HG02885 (cell line): ENCODE measurements around the gene FOXP3.
"Not testable (repeated sequence)": the region's sequence is repeated elsewhere in the genome, so short reads cannot be mapped to it uniquely, and the experiment has no call there.

Experiments used
- ATAC-seq: cut with Tn5 transposase; IDR thresholded peaks from one replicate; pipeline ENCODE4 v1.9.1; 2021; ENCODE audit warnings: mild to moderate bottlenecking; ENCODE audit not compliant: unreplicated experiment, poor library complexity

The FOXP3 gene, protein sequence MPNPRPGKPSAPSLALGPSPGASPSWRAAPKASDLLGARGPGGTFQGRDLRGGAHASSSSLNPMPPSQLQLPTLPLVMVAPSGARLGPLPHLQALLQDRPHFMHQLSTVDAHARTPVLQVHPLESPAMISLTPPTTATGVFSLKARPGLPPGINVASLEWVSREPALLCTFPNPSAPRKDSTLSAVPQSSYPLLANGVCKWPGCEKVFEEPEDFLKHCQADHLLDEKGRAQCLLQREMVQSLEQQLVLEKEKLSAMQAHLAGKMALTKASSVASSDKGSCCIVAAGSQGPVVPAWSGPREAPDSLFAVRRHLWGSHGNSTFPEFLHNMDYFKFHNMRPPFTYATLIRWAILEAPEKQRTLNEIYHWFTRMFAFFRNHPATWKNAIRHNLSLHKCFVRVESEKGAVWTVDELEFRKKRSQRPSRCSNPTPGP

DNA sequence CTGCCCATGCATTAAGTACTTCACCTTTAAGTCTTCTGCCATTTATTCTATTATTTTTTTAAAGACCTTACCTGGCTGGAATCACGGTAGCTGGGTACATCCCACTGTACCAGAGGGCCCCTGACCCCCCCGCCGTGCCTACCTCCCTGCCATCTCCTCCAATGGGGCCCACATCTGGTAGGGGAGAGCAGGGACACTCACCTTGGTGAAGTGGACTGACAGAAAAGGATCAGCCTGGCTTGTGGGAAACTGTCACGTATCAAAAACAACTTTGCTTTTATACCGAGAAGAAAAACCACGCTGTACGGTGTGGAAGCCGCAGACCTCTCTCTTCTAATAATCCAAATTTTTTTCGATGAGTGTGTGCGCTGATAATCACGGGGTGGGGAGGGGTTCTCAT lies at the start of gene FOXP3:
FOXP3 (minus strand) TSS at position 251 of the 400 bp plus-strand sequence. CDS start 6,205 bp downstream, outside the sequence.
- no peak for ATAC-seq

DNA sequence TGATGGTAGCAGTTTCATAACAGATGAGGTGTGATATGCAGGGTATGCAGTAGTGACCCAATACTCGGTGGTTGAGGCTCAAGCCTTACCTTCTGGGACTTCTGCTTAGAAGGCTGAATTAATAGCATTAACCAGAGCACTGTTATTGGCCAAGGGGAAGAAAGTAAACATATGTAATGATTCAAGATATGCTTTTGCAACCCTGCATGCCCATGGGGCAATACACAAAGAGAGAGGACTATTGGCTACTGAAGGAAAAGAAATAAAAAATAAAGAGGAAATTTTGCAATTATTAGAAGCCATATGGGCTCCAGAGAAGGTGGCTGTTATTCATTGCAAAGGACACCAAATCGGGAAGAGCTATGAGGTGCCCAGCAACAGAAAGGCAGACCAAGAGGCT lies 47.7 kb upstream of the FOXP3 start:
- no peak for ATAC-seq

DNA sequence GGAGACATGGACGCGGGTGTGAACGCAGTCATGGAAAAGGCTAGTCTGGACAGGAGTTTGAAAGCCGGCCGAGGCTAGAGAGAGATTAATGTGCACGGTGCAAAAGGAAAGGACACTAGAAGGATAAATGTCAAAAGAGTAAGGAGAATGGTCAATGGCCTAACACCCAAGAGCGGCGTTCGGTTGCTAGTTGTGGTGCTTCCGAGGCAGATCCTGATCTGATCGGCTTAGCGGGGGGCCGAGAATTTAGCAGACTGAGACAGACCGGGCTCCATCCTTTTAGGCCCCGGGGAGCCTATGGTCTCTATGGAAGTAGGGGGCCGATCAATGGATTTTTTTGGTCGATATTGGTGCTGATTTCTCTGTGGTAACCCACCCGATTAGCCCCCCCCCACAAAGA lies 45.9 kb upstream of the FOXP3 start:
- no peak for ATAC-seq

DNA sequence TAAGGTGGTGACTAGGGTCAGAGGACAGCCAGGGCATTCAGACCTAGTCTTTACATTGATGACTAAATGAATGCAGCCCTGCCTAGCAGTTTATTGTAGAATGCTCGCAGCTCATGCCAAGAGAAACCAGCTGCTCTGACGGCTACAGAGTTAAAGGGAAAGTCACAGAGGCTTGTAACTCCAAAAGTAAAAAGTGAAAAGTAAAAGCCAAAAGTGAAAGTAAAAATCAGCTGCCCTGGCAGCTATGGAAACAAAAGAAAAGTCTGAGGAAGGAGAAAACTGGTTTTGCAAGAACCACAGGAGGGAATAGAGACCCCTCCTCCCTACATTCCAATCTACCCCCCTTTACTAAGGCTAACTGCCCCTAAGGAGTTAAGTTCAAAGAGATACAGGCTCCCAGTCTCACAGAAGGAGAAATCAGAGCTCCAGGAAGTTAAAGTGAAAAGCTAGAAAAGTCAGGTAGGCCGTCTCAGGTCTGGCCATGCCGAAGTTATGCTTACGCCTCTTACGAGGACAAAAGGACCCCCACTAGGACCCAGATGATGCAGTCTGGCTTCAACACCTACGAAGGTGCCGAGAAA lies 45.0 kb upstream of the FOXP3 start:
- ATAC-seq, result no peak

DNA sequence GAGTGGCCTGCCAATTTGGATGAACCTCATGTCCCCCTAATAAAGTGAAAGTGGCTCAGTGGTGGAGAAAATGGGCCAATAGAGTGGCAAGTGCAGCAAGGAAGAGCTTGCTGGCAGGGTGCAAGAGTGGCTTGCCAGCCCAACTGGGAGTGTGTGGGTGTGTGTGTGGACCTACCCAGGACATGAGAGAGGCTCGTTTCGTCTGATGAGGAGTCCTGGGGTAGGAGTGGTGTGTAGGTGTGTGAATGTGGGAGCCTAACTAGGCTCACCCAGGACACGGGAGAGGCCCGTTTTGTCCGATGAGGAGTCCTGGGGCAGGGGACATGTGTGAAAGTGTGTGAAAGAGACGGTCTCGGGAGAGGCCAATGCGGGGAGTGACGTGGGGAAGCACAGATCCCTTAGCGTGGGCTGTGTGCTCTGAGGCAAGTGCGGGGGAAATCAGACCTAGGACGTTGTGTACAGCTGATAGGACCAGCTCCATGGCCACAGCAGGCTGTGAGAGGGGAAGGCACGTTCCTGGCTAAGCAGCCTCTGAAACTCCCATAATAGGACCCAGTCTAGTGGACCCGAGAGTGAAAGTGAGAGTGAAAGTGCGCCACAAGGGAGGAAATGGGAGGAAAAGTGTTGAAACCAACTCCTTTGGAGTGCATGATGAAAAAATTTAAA lies 44.2 kb upstream of the FOXP3 start:
- no peak for ATAC-seq

DNA sequence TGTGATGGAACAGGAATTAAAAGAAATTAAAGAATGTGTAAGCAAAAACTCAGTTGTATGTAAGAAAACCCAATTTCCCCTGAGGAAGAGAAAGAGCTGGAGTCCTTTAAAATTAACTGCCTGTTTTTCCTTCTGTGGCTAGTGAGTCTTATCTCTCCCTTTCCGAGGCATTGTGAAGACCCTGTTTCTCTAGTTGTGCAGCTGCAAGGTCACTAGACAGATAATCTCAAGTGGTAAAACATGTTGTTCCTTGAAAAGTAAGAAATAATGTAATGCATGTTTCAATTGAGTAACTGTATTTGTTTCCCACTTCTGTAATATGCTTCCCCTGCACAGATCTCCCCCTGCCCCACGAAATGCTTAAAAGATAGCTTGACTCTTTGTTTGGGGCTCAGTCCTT lies 43.3 kb upstream of the FOXP3 start:
- not testable (repeated sequence) for ATAC-seq

DNA sequence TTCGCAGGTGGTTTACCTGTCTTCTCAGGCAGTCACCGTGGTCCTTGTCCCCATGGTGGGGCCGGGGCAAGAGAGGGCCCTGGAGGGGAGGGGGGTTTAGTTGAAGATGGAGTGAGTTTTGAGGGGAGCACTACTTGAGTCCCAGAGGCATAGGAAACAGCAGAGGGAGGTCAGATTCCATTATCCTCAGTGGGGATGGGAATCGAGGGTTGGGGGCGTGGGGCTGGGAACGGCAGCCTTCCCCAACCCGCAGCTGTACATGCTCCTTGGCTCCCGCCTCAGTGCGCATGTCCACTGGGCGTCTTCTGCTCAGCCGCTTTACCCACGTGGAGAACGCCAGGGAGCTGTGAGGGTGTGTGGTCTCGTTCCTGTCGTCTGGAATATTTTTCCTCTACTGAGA lies 38.8 kb upstream of the FOXP3 start, which contains the start of gene GAGE10:
GAGE10 (plus strand) TSS at position 301 of the 400 bp plus-strand sequence. CDS start 1,214 bp downstream, outside the sequence.
- ATAC-seq, result no peak

DNA sequence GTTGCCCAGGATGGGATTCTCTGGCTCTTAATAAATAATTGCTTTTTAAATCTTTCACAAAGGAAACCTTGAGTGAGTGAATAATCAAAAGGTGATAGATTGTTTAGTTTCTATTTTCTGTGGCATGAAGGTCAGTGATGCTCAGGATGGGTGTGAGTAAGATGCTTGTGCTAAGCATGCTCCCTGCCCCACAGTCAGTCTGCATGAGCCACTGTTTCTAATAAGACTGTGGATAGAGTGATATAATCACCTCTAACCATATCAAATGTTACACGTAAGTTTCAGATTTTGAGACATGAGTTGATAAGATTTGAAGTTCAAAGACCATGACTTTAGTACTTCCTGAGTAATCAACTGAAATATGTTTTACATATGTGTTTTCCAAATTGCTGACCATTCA lies 36.2 kb upstream of the FOXP3 start:
- ATAC-seq, result no peak

DNA sequence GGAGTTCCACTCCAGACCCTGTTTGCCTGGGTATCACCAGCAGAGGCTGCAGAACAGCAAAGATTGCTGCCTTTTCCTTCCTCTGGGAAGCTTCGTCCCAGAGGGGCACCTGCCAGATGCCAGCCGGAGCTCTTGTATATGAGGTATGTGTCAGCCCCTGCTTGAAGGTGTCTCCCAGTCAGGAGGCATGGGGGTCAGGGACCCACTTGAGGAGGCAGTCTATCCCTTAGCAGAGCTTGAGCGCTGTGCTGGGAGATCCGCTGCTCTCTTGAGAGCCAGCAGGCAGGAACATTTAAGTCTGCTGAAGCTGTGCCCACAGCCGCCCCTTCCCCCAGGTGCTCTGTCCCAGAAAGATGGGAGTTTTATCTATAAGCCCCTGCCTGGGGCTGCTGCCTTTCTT lies 34.8 kb upstream of the FOXP3 start:
- ATAC-seq, result not testable (repeated sequence)

DNA sequence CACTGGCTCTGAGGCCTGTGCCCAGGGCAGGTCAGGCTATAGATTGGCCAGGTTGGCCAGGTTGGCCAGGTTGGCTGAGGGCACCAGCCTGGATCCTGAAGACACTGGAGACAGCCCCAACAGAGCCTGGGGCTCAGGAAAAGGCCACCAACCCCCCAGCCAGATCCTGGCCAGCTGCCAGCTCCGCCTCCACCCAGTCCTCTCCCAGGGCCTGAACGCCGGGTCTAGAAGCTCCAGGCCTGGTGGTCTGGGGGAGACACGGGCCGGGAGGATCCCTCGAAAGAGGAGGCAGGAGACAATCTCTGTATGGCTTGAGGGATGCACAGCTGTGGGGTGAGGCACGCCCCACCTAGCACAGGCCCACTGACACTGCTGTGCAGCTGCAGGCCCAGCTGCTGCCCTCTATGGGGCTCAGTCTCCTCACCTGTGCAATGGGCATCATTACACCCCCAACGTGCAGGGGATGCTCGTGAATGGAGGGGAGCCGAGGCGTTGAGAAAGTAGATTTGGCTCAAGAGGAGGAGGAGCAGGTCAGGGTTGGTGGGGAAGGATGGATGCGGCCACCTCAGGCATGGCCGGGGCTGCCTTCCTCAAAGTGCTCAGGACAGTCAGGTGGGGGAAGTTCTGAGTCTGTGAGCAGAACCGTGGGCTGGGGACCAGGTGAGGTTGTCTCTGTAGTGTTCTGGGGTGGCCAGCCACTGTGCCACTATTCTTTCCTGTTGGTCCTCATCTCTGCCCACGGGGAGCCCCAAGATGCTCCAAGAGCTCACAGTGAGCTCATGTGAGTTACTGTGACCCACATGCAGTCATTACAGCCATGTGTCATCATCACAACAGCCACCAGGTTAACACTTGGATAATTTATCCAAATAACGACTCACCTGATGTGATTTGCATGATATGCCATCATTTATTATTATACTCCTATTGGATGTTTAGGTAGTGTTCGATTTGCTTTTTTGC lies 28.2 kb upstream of the FOXP3 start:
- ATAC-seq, result no peak

DNA sequence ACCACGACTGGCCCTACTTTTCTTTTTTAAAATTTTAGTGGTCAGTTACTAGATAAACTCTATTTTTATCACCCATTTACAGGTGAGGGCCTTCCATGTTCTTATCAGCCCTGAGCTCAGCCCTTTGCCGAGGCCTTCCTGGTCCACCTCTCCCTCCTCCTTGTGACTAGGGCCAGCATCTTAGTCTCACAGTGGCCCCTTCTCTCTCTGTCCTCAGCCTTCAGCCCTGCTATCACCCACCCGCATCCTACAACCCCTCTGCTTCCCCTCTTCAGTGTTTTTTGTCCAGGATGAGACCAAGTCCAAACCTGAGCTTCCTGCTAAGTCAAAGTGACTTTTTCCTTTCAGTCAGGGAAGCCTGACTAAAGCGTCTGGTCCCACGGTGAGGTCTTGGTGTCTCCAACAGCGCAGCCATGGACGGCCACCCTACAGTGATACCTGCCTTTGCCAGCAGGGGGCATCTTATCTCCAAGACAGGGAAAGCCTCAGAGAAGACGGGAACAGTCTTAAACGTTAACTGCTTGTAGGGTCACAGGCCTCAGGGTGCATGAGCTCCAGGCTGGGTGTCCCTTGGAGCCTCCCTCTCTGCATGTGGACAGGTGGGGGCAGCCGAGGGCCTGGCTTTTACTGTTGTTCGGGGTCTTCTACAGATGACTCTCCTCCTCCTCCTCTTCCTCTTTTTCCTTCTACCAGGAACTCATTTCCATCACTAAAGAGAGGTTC lies 27.3 kb upstream of the FOXP3 start:
- peak; percentile 76 for ATAC-seq

DNA sequence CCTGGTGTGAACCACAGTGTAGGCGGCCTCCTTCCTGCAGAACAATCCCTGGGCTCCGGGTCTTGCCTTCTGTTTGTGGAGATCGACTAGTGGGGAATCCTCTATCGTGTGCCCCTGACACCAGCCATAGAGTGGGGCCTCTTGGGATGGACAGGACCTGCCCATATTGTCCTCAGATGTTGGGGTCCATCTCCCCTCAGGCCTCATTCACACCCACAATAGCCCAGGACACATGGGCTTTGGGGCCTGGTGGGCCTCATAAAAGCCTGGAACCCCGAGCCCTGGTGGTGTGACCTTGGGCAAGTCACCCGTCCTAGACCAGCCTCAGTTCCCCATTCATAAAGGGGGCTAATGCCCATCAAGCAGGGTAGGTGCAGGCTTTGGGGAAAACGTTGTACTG lies 25.7 kb upstream of the FOXP3 start:
- ATAC-seq, result no peak

DNA sequence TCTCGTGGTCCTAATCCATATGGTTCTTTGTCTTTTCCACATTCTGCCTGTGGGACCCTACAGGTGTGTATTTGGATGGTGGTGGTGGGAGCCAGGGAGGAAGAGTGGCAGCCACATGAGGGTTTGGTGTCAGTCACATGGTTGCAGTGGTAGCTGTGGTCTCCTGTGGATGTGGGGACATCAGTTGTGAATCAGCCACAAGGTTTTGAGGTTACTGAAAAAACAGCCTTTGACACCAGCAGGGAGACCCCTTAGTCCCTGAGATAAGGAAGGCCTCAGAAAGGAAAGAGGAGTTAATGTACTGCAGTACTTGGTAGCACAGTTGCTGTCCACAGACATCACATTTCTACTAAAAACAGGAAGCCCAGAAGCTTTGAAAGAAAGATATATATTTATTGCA lies 23.2 kb upstream of the FOXP3 start:
- no peak for ATAC-seq

DNA sequence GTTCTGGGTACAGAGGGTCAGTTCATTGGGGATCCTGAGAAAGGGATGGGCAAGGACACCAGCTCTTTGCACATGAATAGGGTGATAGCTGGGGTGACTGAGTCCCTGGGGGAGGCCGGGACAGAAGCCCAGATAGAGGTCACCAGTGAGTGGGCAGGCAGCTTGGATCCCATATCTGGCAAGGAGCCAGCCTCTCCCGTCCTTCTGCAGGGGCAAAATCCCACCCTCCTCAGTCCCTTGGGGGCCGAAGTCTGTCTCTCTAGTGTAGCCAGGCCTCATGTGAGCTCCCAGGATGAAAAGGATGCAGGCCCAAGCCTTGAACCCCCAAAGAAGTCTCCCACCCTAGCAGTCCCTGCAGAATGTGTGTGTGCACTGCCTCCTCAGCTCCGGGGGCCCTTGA lies 22.1 kb upstream of the FOXP3 start:
- ATAC-seq, result no peak

DNA sequence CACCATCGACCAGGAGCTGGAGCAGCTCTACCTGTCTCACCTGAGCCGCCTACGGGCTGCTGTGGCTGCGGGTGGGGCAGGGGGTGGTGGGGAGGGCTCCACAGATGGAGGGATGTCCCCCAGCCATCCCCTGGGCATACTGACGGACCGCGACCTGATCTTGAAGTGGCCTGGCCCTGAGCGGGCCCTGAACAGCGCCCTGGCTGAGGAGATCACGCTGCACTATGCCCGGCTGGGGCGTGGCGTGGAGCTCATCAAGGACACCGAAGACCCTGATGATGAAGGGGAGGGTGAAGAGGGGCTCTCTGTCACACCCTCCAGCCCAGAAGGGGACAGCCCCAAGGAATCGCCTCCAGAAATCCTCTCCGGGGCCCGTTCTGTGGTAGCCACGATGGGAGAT lies 21.6 kb upstream of the FOXP3 start:
- ATAC-seq, result no peak

DNA sequence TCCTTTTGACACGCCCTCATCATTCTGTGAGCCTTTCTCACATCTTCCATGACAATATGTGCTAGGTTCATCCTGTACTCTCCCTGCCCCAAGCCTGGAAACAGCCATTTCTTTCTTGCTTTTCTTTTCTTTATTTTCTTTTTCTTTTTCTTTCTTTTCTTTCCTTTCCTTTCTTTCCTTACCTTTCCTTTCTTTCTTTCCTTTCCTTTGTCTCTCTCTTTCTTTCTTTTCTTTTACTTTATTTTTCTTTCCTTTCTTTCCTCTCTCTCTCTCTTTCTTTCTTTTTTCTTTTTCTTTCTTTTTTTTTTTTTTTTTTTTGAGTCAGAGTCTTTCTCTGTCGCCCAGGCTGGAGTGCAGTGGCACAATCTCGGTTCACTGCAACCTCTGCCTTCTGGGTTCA lies 19.7 kb upstream of the FOXP3 start:
- no peak for ATAC-seq

DNA sequence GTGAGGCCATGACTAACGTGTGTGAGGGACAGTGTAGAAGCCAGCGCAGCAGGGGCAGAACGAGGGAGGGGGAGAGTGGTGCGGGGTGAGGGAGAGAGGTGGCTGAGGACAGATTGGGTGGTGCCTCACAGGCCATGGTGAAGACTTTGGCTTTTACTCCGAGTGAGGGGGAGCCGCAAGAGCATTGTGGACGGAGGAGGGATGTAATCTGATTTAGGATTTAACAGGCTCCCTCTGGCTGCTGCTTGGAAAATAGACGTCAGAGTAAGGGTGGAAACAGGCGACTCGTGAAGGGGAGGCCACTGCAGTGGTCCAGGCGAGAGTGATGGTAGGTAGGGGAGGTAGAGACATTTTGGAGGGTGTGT lies 18.1 kb upstream of the FOXP3 start:
- ATAC-seq, result no peak

DNA sequence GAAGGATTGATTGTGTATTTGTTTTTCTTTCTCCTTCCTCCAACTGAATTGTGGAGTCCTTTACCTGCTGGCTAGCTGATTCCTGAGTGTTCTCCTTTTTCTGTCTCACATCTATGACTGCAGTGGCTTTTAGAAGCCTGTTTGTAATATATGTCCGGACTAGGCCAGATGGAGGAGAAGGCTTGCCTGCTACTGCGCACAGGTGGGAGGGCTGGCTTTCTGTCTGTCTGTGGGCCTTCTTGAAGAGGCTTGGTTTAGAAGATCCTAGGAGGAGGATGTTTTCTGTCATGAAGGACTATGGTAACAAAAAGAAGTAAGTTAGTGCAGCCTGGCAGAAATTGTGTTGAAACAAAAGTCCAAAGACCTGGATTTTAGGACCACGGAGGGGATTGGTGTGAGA lies 13.6 kb upstream of the FOXP3 start:
- ATAC-seq, result no peak

DNA sequence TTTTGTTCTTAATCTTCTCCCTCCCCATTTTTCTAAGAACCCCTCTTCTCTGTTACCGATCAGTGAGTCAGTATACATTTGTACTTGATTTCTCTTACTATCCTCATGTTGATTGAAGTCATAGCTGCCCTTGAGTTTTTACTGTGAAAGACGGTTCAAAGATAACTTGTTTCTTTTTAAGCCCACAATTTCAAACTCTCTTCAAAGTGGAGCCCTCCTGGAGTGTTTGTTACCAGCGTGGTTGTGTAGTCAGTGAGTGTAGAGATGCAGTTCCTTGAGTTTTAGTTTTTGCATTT lies 13.0 kb upstream of the FOXP3 start:
- no peak for ATAC-seq
